Progenitor cell of endocrine pancreas (in vitro differentiated cells): ENCODE results near the gene SPEM1. TPM values are rescaled to one million over a fixed set of nuclear protein-coding genes. Genes with fewer than 3 reads are reported as not detected.

Experiments
- DNase-seq: peaks from one replicate; pipeline ENCODE4 v3.0.0; 2021; ENCODE audit warnings: low spot score; ENCODE audit not compliant: unreplicated experiment
- H3K27ac Mint-ChIP-seq: 2 replicates; pipeline ENCODE4 v1.8.0; 2021; ENCODE audit warnings: mild to moderate bottlenecking, moderate library complexity, mixed read lengths
- H3K27me3 Mint-ChIP-seq: 2 replicates; pipeline ENCODE4 v1.8.0; 2021; ENCODE audit warnings: mixed read lengths
- H3K36me3 Mint-ChIP-seq: 2 replicates; pipeline ENCODE4 v1.8.0; 2022; ENCODE audit warnings: mixed read lengths; ENCODE audit not compliant: insufficient read depth
- H3K4me1 Mint-ChIP-seq: 2 replicates; pipeline ENCODE4 v1.8.0; 2021; ENCODE audit warnings: low read depth, mixed read lengths
- H3K4me3 Mint-ChIP-seq: 2 replicates; pipeline ENCODE4 v1.8.0; 2021; ENCODE audit warnings: low read depth, mild to moderate bottlenecking, moderate library complexity, mixed read lengths
- H3K9me3 Mint-ChIP-seq: 2 replicates; pipeline ENCODE4 v1.8.0; 2021; ENCODE audit warnings: low read depth, mixed read lengths
- total RNA-seq: library from RNA; stranded (reverse); gene quantifications from 2 replicates; pipeline ENCODE4 v1.2.1, GENCODE V29; 2021
- TF ChIP-seq, protein P1 (sequence below): fragments of 200-600 bp; sonication (generic); IDR thresholded peaks from one replicate; pipeline ENCODE4 v1.5.0; 2021; ENCODE audit warnings: antibody characterized with exemption, mild to moderate bottlenecking; ENCODE audit not compliant: unreplicated experiment

Gene SPEM1
- total RNA-seq, 1 donor from 2014 or later = not detected

DNA sequence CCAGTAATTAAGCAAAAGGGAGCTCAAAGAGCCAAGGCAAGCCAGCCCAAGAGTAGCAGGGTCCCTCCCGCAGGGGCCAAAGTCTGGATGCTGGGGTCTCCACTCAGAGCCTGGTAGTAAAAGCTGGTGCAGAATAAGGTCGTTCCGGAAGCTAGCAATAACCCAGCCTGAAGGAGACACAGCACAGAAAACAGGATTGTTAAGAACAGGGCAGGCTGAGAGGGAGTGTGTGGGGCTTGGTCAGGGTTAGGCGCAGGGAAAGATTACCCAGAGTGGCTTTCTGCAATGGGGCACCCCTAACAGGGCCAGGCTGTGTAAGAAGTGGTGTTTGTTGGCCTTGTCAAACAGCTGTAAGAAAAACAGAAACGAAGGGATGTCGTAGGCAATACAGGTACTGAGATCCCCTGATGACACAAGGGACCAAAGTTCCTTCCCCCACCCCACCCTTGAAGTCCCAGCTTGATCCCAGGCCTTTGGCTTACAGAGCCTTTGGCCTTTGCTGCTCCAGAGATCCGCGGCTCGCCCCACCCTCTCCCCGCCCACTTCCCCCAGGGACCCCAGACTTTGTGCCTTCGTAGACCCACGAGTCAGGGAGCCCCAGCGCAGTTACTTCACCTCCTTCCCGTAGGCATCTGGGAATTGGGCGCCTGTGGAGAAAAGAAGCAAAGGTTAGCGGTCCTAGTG, 16.9 kb upstream of the SPEM1 start:
- Mint-ChIP-seq H3K4me1 (peaks cover 12% of the 10 kb centered on the region), H3K9me3 (no peaks in the 10 kb centered on the region), H3K36me3 (peaks cover 3% of the 10 kb centered on the region), H3K4me3 (peak overlapping the region; percentile 83), H3K27ac (peak overlapping the region; percentile 97), H3K27me3 (peaks cover 17% of the 10 kb centered on the region)
- no peak for DNase-seq
- TF ChIP-seq, protein P1, sequence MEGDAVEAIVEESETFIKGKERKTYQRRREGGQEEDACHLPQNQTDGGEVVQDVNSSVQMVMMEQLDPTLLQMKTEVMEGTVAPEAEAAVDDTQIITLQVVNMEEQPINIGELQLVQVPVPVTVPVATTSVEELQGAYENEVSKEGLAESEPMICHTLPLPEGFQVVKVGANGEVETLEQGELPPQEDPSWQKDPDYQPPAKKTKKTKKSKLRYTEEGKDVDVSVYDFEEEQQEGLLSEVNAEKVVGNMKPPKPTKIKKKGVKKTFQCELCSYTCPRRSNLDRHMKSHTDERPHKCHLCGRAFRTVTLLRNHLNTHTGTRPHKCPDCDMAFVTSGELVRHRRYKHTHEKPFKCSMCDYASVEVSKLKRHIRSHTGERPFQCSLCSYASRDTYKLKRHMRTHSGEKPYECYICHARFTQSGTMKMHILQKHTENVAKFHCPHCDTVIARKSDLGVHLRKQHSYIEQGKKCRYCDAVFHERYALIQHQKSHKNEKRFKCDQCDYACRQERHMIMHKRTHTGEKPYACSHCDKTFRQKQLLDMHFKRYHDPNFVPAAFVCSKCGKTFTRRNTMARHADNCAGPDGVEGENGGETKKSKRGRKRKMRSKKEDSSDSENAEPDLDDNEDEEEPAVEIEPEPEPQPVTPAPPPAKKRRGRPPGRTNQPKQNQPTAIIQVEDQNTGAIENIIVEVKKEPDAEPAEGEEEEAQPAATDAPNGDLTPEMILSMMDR = no peak

DNA sequence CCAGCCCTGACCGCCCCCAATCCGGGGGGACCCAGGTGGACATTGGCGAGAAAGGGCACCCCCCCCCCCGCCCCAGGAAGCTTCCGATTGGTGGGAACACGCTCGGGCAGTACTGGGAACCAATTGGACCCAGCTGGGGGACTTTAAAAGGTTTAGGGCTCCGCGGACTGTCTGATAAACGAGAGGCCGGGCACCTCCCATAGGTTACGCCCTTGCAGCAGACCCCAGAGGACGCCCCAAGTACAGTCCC, 16.5 kb upstream of the SPEM1 start:
- TF ChIP-seq, protein P1 = no peak
- peak overlapping the region; percentile 83 for H3K4me3 Mint-ChIP-seq
- peaks cover 17% of the 10 kb centered on the region for H3K27me3 Mint-ChIP-seq
- no peaks in the 10 kb centered on the region for H3K9me3 Mint-ChIP-seq
- H3K36me3 Mint-ChIP-seq = peaks cover 3% of the 10 kb centered on the region
- H3K4me1 Mint-ChIP-seq = peaks cover 12% of the 10 kb centered on the region
- peak overlapping the region; percentile 97 for H3K27ac Mint-ChIP-seq
- DNase-seq = no peak

DNA sequence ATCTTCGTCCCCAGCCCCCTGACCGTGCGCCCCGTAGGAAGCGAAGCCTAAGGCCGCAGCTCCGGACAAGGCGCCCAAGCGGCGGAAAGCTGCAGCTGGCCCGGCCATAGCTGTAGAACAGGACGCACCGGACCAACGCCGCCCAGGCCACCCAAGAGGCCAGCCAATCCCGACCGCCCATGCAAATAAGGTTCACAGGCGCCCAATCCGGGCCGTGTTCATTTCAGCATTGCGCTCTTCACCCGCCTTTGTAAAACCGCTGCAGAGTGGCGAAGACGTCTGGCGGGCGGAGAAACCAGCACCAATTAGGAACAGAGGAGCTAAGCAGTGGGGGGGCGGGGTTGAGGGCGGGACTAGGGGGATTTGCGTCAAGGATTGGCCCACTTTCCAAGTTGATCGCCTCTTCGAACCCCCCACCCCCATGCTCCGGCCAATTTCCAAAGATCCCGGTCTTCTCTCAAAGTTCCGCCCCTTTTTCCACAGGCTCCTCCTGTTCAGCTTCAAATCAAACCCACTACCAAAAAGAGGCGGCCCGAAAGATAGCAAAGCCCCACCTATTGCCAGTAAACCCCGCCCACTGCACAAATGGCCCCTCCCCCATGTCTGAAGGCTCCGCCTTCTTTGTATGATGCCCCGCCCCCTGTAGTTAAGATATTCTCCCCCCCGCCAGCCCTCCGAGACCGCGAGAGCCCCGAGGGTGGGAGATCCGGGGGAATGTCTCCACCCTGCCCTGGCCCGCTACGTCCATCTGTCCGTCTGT, 16.0 kb upstream of the SPEM1 start, which contains the start of gene TMEM256:
Gene TMEM256, minus strand, starts transcription at position 121 of the 760 bp plus-strand sequence. Its CDS starts 13 bp downstream, at position 108.
- H3K36me3 Mint-ChIP-seq = peaks cover 5% of the 10 kb centered on the region
- H3K4me3 Mint-ChIP-seq = peak within 1 kb of the TSS; percentile 83
- H3K27ac Mint-ChIP-seq = peak within 1 kb of the TSS; percentile 97
- peak; percentile 95 for DNase-seq
- H3K9me3 Mint-ChIP-seq = no peaks in the 10 kb centered on the region
- peaks cover 19% of the 10 kb centered on the region for H3K27me3 Mint-ChIP-seq
- TF ChIP-seq, protein P1 = peak; percentile 20
- H3K4me1 Mint-ChIP-seq = peaks cover 12% of the 10 kb centered on the region

DNA sequence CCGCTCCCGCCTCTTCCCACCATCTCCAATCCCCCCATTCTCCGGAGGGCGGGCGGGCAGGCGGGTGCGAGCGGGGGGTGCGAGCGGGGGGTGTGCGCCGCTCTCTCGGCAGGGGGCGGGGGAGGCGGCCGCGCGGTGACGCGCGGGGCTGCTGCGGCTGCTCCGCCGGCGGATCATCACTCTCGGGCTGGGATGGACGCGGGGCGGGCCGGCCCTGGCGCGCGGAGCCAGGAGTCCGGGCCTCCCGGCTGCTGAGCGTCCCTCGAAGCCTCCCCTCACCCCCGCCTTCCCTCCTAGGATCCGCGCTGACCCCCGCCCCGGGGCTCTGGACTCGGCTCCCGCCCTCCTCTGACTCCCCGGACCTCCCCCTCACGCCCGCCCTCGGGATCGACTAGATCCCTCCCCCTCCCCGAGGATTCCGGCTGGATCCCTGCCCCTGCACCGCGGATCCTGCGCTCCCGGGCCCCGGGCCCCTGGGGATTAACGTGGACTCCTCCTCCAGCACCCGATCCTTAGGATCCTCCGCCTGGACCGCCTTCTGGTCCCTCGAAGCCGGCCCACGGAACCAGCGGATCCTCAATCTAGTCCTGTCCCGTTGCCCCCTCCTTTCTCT, 15.3 kb upstream of the SPEM1 start:
- peaks cover 26% of the 10 kb centered on the region for H3K27me3 Mint-ChIP-seq
- peak overlapping the region; percentile 97 for H3K27ac Mint-ChIP-seq
- TF ChIP-seq, protein P1 = no peak
- no peak for DNase-seq
- peaks cover 12% of the 10 kb centered on the region for H3K4me1 Mint-ChIP-seq
- no peaks in the 10 kb centered on the region for H3K9me3 Mint-ChIP-seq
- H3K4me3 Mint-ChIP-seq = peak overlapping the region; percentile 83
- peaks cover 11% of the 10 kb centered on the region for H3K36me3 Mint-ChIP-seq

DNA sequence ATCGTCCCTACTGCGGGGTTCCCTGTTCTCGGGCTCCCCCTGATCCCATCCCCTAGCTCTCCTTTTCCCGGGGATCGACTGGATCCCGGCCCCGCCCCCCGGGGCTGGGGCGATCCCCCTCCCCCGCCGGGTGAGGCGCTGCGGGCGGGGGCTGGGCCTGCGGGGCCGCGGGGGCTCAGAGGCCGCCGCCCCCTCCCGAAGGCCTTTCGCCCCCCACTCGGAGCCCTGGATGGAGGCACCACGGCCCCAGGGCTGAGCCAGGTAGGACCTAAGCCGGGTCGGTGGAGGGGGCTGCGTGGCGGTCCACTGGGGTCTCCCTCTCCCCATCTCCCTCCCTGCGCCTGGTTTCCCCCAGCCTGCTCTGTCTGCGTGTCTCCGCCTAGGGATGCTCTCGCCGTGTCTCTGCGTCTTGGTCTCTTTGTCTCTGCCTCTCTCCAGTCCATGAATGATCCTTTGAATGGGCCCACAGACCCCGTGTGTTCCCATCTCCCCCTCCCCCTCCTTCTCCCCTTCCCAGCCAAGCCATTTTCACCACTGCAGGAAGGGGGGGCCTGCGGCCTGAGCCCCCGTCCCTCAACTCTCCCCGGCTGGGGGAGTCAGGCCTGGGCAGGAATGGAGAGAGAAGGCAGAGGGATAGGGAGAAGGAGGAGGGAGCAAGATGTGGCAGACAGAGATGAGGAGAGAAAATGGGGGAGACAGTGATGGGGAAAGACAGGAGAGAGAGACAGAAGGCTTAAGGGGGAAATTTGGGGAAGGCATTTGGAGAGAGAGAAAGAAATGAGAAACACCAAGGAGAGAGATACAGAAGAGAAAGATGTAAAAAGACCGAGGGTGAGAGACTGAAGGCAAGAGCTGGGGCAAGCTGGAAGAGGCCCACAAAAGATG, 14.5 kb upstream of the SPEM1 start:
- peaks cover 27% of the 10 kb centered on the region for H3K27me3 Mint-ChIP-seq
- no peak for DNase-seq
- H3K27ac Mint-ChIP-seq = peak overlapping the region; percentile 35
- H3K9me3 Mint-ChIP-seq = no peaks in the 10 kb centered on the region
- peaks cover 15% of the 10 kb centered on the region for H3K36me3 Mint-ChIP-seq
- TF ChIP-seq, protein P1 = no peak
- peak overlapping the region; percentile 72 for H3K4me3 Mint-ChIP-seq
- H3K4me1 Mint-ChIP-seq = peaks cover 12% of the 10 kb centered on the region
